A549 treated with CORT108297 at 1 μM for 4 hours (cell line): Measurements from ENCODE around the gene AKT2. TPM values are rescaled to one million over a fixed set of nuclear protein-coding genes. Genes with fewer than 3 reads are reported as not detected.

Experiments used
- total RNA-seq: library from RNA; stranded (reverse); fragments of 200-300 nt; extraction: Qiagen RNA extraction; gene quantifications from 5 replicates; pipeline ENCODE4 v1.2.3, GENCODE V29; 2022

AKT2 gene
- total RNA-seq: 117 to 188 TPM (median 175 TPM) in 5 replicates

DNA sequence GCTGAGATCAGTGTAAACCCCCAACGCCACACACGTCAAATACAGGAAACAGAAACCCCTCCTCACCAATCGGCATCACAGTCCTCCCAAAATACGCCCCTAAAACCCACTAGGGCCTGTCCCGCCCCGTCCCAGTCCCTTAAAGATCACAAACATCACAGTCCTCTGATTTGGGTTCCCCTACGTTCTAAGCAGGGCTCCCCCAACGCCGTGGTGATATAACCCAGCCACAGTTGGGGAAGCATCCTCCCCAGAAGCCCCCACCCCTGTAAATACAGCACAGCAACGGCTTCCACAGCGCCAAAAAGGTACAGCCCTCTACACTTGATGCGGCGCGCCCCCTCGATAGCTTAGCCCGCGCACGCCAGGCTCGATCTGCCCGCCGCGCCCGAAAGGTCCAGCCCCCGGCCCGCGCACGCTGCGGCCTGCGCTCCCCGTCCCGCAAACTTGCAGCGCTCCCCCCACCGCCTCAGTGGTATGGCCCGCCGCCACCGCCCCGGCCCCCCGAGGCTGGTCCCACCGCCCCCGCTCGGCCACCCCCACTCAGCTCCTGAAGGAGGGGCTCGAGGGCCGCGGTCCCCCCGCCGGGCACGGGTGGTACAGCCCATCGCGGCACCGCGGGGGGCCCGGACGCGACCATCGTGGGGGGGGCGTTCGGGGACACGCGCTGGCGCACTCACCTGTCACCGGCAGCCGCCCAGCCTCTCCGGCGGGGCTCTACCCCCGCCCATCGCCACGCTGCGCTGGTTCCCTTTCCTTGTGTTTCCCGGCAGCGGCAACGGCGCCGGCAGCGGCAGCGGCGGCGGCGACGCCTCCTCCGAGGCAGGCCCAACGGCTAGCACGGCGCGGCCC lies at the start of gene AKT2:
Gene AKT2, minus strand, starts transcription at position 845 of the 852 bp plus-strand sequence. CDS start 20,078 bp downstream, outside the sequence.

DNA sequence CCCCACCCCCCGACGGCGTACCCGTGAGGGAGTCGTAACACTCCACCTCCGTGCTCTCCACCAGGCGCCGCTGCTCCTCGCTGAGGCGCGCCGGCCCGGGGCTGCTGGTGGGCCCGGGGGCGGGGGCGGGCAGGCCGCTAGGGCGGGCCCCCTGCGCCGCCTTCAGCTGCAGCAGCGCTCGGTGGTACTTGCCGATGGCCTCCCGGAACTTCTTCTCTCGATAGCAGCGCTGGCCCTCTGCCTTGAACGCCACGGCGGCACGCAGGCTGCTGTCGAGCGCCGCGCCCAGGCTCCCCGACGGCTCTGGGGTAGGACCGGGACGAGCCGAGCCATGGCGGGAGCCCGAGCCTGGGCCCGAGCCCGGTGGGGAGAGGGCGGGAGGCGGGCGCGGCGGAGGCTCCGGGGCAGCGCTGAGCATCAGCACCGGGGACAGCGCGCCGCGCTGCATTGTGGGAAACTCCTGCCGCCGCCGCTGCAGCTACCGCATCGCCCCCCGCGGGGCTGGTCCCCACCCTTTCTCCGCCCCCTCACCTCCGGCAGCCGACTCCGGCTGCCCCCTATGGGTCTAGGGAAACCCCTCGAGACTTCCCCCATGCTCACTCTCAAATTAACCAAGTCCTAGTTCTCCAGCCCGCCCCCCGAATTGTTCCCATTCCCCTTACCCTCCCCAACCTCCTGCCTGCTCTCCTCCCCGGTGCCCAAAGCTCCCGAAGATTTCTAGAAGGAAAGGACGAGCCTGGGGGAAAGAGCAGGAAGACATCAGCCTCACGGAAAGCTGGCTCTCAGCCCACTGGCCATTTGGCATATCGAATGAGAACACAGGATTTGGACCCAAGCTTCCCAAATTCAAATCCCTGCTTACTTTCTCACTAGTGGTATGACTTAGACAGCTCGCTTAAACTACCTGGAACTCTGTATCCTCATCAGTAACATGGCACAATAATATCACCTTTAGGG lies 66.9 kb downstream of the AKT2 start, which contains the start of gene TTC9B:
Gene TTC9B, minus strand, starts transcription at position 451 of the 957 bp plus-strand sequence. Its CDS starts 3 bp downstream, at position 448.

DNA sequence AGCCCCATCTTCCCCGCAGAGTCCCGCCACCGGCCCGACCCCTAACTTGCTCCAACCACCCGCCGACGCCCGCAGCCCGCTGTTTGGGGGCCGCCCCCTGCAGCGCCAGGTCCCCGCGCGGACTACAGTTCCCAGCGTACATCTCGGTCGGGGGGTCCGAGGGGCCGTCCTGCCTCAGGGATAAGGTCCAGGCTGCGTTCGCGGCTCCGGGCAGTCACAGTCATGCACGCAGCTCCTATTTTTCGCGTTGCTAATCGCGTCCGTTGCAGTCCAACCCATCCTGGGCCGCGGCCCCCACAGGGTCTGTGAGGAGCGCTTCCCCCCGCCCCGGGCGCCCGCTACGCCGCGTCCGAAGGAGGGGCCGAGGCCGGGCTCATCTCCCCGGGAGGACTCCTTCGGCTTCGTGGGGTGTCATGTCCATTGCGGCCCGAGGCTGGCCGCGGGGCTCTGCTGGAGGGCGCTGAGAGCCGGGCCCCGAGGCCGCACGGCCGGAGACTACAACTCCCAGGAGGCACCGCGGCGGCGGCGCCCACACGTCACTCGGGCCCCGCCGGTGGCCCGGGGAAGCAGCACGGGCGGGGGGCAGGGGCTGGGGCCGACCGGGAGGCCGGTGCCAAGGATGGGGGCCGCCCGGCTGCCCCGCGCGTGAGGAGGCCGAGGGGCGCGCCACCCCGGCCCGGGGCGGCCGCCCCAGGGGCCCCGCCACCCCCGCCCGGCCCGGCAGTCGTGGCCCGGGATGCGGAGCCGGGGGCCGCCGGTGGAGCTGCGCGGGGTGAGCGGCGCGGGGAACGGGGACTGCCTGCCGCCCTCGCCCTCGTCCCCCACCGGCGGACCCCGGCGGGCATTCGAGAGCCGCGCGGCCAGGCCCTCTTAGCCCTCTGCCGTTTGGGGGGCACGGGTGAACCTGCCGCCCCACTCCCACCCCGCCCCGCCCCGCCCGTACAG lies 94.0 kb downstream of the AKT2 start, which contains the start of gene MAP3K10:
Gene MAP3K10, plus strand, starts transcription at position 536 of the 945 bp plus-strand sequence. CDS start 606 bp downstream, outside the sequence.

Other genes with a start within 250 kb of the AKT2 start
- 6.1 to 8.4 TPM (median 6.4 TPM) in 5 replicates for gene ZNF780B, start 229.1 kb downstream of the AKT2 start, total RNA-seq
- 26.9 to 30.7 TPM (median 27.5 TPM) in 5 replicates for gene ZNF780A, start 194.4 kb downstream of the AKT2 start, total RNA-seq
- 13.0 to 19.8 TPM (median 17.8 TPM) in 5 replicates for gene MAP3K10, start 93.9 kb downstream of the AKT2 start, total RNA-seq
- gene TTC9B, start 67.0 kb downstream of the AKT2 start, total RNA-seq: 0.14 to 1.1 TPM (median 0.69 TPM) in 5 replicates
- gene CCNP, start 58.7 kb downstream of the AKT2 start, total RNA-seq: 0.11 to 0.28 TPM (median 0.21 TPM) in 5 replicates
- gene C19orf47, start 63.1 kb upstream of the AKT2 start, total RNA-seq: 24.8 to 33.9 TPM (median 32.3 TPM) in 5 replicates
- gene PLD3, start 63.4 kb upstream of the AKT2 start, total RNA-seq: 262 to 280 TPM (median 268 TPM) in 5 replicates
- gene HIPK4, start 104.8 kb upstream of the AKT2 start, total RNA-seq: 0.17 to 0.29 TPM (median 0.27 TPM) in 5 replicates
- gene PRX, start 128.0 kb upstream of the AKT2 start, total RNA-seq: 1.2 to 1.9 TPM (median 1.4 TPM) in 5 replicates
- 23.5 to 43.8 TPM (median 32.1 TPM) in 5 replicates for gene SERTAD1, start 140.6 kb upstream of the AKT2 start, total RNA-seq
- 39.0 to 48.0 TPM (median 43.7 TPM) in 5 replicates for gene SERTAD3, start 159.0 kb upstream of the AKT2 start, total RNA-seq
- 238 to 368 TPM (median 325 TPM) in 5 replicates for gene BLVRB, start 180.4 kb upstream of the AKT2 start, total RNA-seq
- gene SPTBN4, start 181.7 kb upstream of the AKT2 start, total RNA-seq: 0.67 to 1.1 TPM (median 0.69 TPM) in 5 replicates